Stimulated activated CD8-positive, alpha-beta memory T cell treated with anti-CD3 and anti-CD28 coated beads, Interleukin-15, amount 100 ng/mL, for 48 hours (primary cell): Measurements from ENCODE around the gene CETP.
A peak's percentile ranks its signal among the peaks of the same experiment; 100 is the strongest.
"Not testable (repeated sequence)": the region's sequence is repeated elsewhere in the genome, so short reads cannot be mapped to it uniquely, and the experiment has no call there.

Source experiments
- DNase-seq, 2 donors: peaks; one replicate each; pipeline ENCODE4 v3.0.0-alpha.2; 2020; ENCODE audit warnings: low read depth in 2 of 2

Gene CETP

GRCh38 chr16:56934599-56935145, 27.1 kb upstream of the CETP start:
- not testable (repeated sequence) for DNase-seq

GRCh38 chr16:56935201-56935600, 26.5 kb upstream of the CETP start:
- no peak for DNase-seq

GRCh38 chr16:56936491-56936890, 25.3 kb upstream of the CETP start:
- no peak for DNase-seq

- DNase-seq: no peak
Measured at GRCh38 chr16:56936950-56937349, 24.8 kb upstream of the CETP start.

- peak in 1 of 2 donors; percentile 40 for DNase-seq
Measured at GRCh38 chr16:56938664-56939513, 22.9 kb upstream of the CETP start.

GRCh38 chr16:56939801-56940200, 21.9 kb upstream of the CETP start:
- no peak for DNase-seq

GRCh38 chr16:56941092-56941491, 20.7 kb upstream of the CETP start:
- no peak for DNase-seq

GRCh38 chr16:56941856-56942331, 19.9 kb upstream of the CETP start:
- no peak for DNase-seq

GRCh38 chr16:56943761-56944375, 17.9 kb upstream of the CETP start:
- no peak for DNase-seq

GRCh38 chr16:56944954-56945839, 16.6 kb upstream of the CETP start:
- DNase-seq: no peak

- DNase-seq: no peak
Measured at GRCh38 chr16:56945847-56946527, 15.8 kb upstream of the CETP start.

- DNase-seq: no peak
Measured at GRCh38 chr16:56946767-56947603, 14.8 kb upstream of the CETP start.

GRCh38 chr16:56947604-56947995, 14.2 kb upstream of the CETP start:
- DNase-seq: no peak

GRCh38 chr16:56948234-56948633, 13.5 kb upstream of the CETP start:
- no peak for DNase-seq

- no peak for DNase-seq
Measured at GRCh38 chr16:56950051-56950450, 11.7 kb upstream of the CETP start.

- no peak for DNase-seq
Measured at GRCh38 chr16:56950455-56950854, 11.3 kb upstream of the CETP start.

- DNase-seq: peak; percentile 36 to 47
Measured at GRCh38 chr16:56950881-56951771, 10.6 kb upstream of the CETP start.

GRCh38 chr16:56953006-56953405, 8.7 kb upstream of the CETP start:
- no peak for DNase-seq

- DNase-seq: no peak
Measured at GRCh38 chr16:56956076-56956475, 5.7 kb upstream of the CETP start.
